PFSK-1 (cell line): ENCODE measurements around the gene TXN.

Experiments
- FOXP2 ChIP-seq: optimal IDR thresholded peaks from 2 replicates; pipeline ENCODE3; 2011; ENCODE audit warnings: borderline replicate concordance, control low read depth, inconsistent platforms; ENCODE audit not compliant: insufficient read depth; ENCODE audit errors: extremely low read length, extremely low read depth
- POLR2AphosphoS5 ChIP-seq: IDR thresholded peaks from 2 replicates; pipeline ENCODE4 v1.6.1; 2012; ENCODE audit warnings: low read depth, mild to moderate bottlenecking, control low read depth, low read length, moderate library complexity
- SIN3A ChIP-seq: IDR thresholded peaks from 2 replicates; pipeline ENCODE4 v1.6.1; 2012; ENCODE audit warnings: mild to moderate bottlenecking, low read length, moderate library complexity, borderline replicate concordance; ENCODE audit not compliant: insufficient read depth
- TAF1 ChIP-seq: IDR thresholded peaks from 2 replicates; pipeline ENCODE4 v1.6.1; 2012; ENCODE audit warnings: low read length, control low read depth, borderline replicate concordance; ENCODE audit not compliant: insufficient read depth
- TF ChIP-seq, protein P1 (sequence below), 2 experiments: IDR thresholded peaks; 2 replicates each; pipeline versions ENCODE4 v1.6.1 to v1.8.0; 2011 to 2012; ENCODE audit warnings: low read depth in 2 of 2, low read length in 2 of 2, control low read depth in 1 of 2, inconsistent platforms in 1 of 2, mild to moderate bottlenecking in 1 of 2, moderate library complexity in 1 of 2; ENCODE audit not compliant: insufficient read depth in 1 of 2

DNA sequence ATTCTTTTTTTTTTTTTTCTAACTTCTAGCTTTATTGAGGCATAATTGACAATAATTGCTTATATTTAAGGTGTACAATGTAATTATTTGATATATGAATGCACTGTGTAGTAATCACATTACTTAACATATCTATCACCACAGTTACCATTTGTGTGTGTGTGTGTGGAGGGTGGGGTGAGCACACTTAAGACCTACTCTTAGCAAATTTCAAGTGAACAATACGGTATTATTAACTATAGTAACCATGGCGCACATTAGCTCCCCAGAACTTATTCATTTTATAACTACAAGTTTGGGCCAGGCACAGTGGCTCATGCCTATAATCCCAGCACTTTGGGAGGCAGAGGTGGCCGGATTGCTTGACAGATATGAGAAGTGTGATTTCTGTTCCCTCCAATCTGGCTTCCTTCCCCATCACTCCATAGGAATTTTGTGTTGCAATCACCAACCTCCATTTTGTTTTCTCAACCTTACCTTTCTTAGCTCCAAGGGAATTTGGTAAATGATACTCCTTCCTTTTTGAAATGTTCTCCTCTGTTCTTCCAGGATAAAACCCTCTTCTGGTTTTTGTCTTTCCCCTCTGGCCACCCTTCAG, 14.9 kb downstream of the TXN start:
- TF ChIP-seq SIN3A = no peak
- no peak for TF ChIP-seq TAF1
- TF ChIP-seq POLR2AphosphoS5 = no peak
- TF ChIP-seq, protein P1, sequence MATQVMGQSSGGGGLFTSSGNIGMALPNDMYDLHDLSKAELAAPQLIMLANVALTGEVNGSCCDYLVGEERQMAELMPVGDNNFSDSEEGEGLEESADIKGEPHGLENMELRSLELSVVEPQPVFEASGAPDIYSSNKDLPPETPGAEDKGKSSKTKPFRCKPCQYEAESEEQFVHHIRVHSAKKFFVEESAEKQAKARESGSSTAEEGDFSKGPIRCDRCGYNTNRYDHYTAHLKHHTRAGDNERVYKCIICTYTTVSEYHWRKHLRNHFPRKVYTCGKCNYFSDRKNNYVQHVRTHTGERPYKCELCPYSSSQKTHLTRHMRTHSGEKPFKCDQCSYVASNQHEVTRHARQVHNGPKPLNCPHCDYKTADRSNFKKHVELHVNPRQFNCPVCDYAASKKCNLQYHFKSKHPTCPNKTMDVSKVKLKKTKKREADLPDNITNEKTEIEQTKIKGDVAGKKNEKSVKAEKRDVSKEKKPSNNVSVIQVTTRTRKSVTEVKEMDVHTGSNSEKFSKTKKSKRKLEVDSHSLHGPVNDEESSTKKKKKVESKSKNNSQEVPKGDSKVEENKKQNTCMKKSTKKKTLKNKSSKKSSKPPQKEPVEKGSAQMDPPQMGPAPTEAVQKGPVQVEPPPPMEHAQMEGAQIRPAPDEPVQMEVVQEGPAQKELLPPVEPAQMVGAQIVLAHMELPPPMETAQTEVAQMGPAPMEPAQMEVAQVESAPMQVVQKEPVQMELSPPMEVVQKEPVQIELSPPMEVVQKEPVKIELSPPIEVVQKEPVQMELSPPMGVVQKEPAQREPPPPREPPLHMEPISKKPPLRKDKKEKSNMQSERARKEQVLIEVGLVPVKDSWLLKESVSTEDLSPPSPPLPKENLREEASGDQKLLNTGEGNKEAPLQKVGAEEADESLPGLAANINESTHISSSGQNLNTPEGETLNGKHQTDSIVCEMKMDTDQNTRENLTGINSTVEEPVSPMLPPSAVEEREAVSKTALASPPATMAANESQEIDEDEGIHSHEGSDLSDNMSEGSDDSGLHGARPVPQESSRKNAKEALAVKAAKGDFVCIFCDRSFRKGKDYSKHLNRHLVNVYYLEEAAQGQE (IDR thresholded peaks at IDR 0.05; ENCODE audit: insufficient read depth in 1 of 2, low read depth in 2 of 2, low read length in 2 of 2) = no peak
- no peak for TF ChIP-seq FOXP2
